ENCODE measurements around the gene MSL1. TPM values are rescaled to one million over a fixed set of nuclear protein-coding genes. Genes with fewer than 3 reads are reported as not detected.

Gene MSL1
- total RNA-seq, 1 donor from 2014 or later, result 86.8 TPM

DNA sequence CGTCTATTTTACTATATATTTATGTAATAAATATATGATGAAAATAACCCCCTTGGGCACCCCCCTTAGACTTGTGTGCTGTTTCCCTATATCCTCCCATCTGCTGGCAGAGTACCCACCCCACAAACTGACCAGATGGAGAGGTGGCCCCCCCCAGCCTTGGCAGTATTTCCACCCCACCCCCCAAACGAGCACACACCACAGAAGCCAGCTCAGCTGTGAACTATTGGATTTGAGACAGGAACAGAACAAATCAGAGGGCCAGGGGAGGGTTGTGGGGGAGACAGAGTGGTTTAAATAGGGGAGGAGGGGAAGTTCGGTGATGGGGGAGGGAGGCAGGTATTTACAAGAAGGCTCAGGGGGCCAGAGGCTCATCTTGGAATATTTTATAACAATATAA is 29.2 kb upstream of the MSL1 start:
- Mint-ChIP-seq H3K4me1 (ENCODE audit: unreplicated experiment) (peaks cover 2% of the 10 kb centered on the region), H3K9me3 (ENCODE audit: unreplicated experiment) (no peaks in the 10 kb centered on the region), H3K27ac (ENCODE audit: unreplicated experiment) (no peak overlapping the region), H3K4me3 (ENCODE audit: unreplicated experiment) (no peak overlapping the region), H3K36me3 (ENCODE audit: unreplicated experiment) (peaks cover 29% of the 10 kb centered on the region), H3K27me3 (ENCODE audit: unreplicated experiment) (no peaks in the 10 kb centered on the region)
- TF ChIP-seq, protein P1, sequence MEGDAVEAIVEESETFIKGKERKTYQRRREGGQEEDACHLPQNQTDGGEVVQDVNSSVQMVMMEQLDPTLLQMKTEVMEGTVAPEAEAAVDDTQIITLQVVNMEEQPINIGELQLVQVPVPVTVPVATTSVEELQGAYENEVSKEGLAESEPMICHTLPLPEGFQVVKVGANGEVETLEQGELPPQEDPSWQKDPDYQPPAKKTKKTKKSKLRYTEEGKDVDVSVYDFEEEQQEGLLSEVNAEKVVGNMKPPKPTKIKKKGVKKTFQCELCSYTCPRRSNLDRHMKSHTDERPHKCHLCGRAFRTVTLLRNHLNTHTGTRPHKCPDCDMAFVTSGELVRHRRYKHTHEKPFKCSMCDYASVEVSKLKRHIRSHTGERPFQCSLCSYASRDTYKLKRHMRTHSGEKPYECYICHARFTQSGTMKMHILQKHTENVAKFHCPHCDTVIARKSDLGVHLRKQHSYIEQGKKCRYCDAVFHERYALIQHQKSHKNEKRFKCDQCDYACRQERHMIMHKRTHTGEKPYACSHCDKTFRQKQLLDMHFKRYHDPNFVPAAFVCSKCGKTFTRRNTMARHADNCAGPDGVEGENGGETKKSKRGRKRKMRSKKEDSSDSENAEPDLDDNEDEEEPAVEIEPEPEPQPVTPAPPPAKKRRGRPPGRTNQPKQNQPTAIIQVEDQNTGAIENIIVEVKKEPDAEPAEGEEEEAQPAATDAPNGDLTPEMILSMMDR (IDR thresholded peaks at IDR 0.05), result no peak
- no peak for DNase-seq (ENCODE audit: extremely low spot score, unreplicated experiment)

DNA sequence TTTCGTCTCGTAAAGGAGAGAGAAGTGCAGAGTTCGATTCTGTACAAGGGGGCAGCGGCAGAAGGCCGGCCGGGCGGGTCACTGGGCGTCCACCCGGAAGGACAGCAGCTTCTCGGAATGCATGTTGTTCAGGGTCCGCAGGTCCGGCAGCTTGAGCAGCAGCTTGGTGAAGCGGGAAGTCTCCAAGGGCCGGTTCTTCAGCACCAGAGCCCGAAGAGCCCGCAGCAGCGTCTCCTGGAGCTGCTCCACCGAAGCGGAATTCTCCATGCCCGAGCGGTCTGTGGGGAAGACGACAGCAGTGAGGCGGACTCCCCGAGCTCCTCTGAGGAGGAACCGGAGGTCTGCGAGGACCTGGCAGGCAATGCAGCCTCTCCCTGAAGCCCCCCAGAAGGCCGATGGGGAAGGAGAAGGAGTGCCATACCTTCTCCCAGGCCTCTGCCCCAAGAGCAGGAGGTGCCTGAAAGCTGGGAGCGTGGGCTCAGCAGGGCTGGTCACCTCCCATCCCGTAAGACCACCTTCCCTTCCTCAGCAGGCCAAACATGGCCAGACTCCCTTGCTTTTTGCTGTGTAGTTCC is 28.7 kb upstream of the MSL1 start:
- Mint-ChIP-seq H3K27me3 (ENCODE audit: unreplicated experiment) (no peaks in the 10 kb centered on the region), H3K36me3 (ENCODE audit: unreplicated experiment) (peaks cover 28% of the 10 kb centered on the region), H3K9me3 (ENCODE audit: unreplicated experiment) (no peaks in the 10 kb centered on the region), H3K27ac (ENCODE audit: unreplicated experiment) (no peak overlapping the region), H3K4me3 (ENCODE audit: unreplicated experiment) (no peak overlapping the region), H3K4me1 (ENCODE audit: unreplicated experiment) (peaks cover 4% of the 10 kb centered on the region)
- DNase-seq (ENCODE audit: extremely low spot score, unreplicated experiment), result no peak
- TF ChIP-seq, protein P1 (IDR thresholded peaks at IDR 0.05), result no peak

DNA sequence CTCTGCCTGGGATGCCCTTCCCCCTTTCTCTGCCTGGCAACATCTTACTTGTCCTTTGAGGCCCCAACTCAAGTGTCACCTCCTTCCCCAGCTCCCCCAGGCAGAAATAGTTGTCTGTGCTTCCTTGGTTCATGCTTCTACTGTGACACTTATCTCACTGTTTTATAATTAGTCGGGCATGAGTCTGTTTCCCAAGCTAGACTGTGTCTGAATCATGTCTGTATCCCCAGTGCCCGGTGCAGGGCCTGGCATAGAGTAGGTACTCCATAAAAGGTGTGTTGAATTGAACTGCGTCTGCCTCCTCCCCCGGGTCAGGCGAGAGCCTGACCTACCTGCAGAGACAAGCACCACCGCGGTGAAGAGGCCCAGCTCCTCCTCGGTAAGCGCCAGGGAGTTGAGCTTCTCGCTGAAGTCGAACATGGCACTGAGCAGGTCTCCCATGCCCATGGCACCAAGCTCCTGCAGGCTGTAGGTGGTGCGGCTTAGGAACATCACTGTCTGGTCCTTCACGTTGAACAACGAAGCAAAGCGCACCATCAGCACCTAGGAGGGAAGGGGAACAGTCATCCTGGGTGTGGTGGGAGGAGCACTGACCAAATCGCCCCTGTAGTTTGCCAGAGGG is 28.1 kb upstream of the MSL1 start:
- Mint-ChIP-seq H3K27ac (ENCODE audit: unreplicated experiment) (no peak overlapping the region), H3K9me3 (ENCODE audit: unreplicated experiment) (no peaks in the 10 kb centered on the region), H3K4me1 (ENCODE audit: unreplicated experiment) (peaks cover 10% of the 10 kb centered on the region), H3K36me3 (ENCODE audit: unreplicated experiment) (peaks cover 26% of the 10 kb centered on the region), H3K27me3 (ENCODE audit: unreplicated experiment) (no peaks in the 10 kb centered on the region), H3K4me3 (ENCODE audit: unreplicated experiment) (no peak overlapping the region)
- DNase-seq (ENCODE audit: extremely low spot score, unreplicated experiment), result no peak
- TF ChIP-seq, protein P1 (IDR thresholded peaks at IDR 0.05), result no peak

DNA sequence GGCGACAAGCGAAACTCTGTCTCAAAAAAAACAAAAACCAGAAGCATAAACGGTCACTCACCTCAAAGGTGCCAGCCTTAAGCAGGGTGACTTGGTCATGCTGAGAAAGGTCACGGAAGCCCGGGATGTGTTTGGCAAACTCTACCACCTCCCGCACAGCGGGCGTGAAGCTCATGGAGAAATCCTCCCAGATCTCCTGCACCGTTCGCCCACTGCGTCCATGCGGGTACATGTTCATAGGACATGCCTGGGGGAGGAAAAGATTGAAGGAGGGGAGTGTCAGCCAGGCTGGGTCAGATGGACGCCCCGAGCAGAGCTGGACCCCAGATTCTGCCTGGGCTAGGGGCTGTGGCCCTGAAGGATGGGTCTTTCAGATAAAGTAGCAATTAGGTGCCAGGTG is 26.9 kb upstream of the MSL1 start:
- TF ChIP-seq, protein P1 (IDR thresholded peaks at IDR 0.05), result no peak
- H3K9me3 Mint-ChIP-seq (ENCODE audit: unreplicated experiment), result no peaks in the 10 kb centered on the region
- peaks cover 21% of the 10 kb centered on the region for H3K4me1 Mint-ChIP-seq (ENCODE audit: unreplicated experiment)
- H3K36me3 Mint-ChIP-seq (ENCODE audit: unreplicated experiment), result peaks cover 18% of the 10 kb centered on the region
- H3K27me3 Mint-ChIP-seq (ENCODE audit: unreplicated experiment), result no peaks in the 10 kb centered on the region
- no peak overlapping the region for H3K27ac Mint-ChIP-seq (ENCODE audit: unreplicated experiment)
- no peak overlapping the region for H3K4me3 Mint-ChIP-seq (ENCODE audit: unreplicated experiment)
- no peak for DNase-seq (ENCODE audit: extremely low spot score, unreplicated experiment)

DNA sequence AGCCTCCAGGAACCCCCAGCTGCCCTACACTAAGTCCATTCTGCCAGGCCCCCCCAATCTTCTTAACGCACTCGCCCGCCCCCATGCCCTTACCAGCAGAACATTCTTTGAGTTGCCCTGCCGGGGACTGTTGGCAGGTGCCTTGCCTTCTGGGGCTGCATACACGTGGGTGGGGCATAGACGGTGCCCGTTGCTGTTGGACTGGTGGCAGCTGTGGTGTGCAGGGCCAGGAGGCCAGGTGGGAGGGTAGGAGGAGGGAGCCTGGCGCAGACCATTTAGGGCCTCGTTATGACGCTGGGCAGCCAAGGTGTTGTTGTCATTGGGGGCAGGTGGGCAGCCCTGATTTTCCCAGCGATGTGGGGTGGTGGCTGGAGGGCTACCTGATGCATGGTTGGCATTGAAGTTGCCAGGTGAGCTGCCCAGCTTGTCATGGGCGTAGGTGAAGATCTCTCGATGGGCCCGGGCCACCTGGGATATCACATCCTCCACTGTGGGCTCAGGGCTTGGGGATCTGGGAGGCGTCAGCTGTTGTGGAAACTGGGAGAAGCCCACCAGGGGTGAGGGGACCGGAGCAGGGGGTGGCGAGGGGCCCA is 26.3 kb upstream of the MSL1 start:
- H3K4me1 Mint-ChIP-seq (ENCODE audit: unreplicated experiment), result peaks cover 27% of the 10 kb centered on the region
- H3K9me3 Mint-ChIP-seq (ENCODE audit: unreplicated experiment), result no peaks in the 10 kb centered on the region

More for the DNA sequence above, 26.3 kb upstream of the MSL1 start:
- H3K36me3 Mint-ChIP-seq (ENCODE audit: unreplicated experiment), result peaks cover 18% of the 10 kb centered on the region
- H3K27ac Mint-ChIP-seq (ENCODE audit: unreplicated experiment), result no peak overlapping the region
- TF ChIP-seq, protein P1 (IDR thresholded peaks at IDR 0.05), result no peak
- DNase-seq (ENCODE audit: extremely low spot score, unreplicated experiment), result no peak
- H3K4me3 Mint-ChIP-seq (ENCODE audit: unreplicated experiment), result no peak overlapping the region
- no peaks in the 10 kb centered on the region for H3K27me3 Mint-ChIP-seq (ENCODE audit: unreplicated experiment)

Data from osteocyte (in vitro differentiated cells).